HG03378 (cell line): ENCODE measurements around the gene WIZ.

Experiments
- ATAC-seq: cut with Tn5 transposase; IDR thresholded peaks from one replicate; pipeline ENCODE4 v1.9.1; 2021; ENCODE audit warnings: mild to moderate bottlenecking, moderate library complexity; ENCODE audit not compliant: unreplicated experiment

WIZ gene

GRCh38 chr19:15445807-15446376 is 3.9 kb downstream of the WIZ start:
- no peak for ATAC-seq

GRCh38 chr19:15445227-15445605 is 4.5 kb downstream of the WIZ start:
- ATAC-seq: no peak

- ATAC-seq: no peak
Measured at GRCh38 chr19:15444505-15445226, 5.1 kb downstream of the WIZ start.

GRCh38 chr19:15443838-15444237 is 5.9 kb downstream of the WIZ start:
- no peak for ATAC-seq

- ATAC-seq: no peak
Measured at GRCh38 chr19:15443325-15443724, 6.4 kb downstream of the WIZ start.

GRCh38 chr19:15442142-15442920 is 7.4 kb downstream of the WIZ start:
- ATAC-seq: no peak

GRCh38 chr19:15441317-15441716 is 8.4 kb downstream of the WIZ start:
- no peak for ATAC-seq

GRCh38 chr19:15439821-15440641 is 9.7 kb downstream of the WIZ start:
- no peak for ATAC-seq

- no peak for ATAC-seq
Measured at GRCh38 chr19:15439078-15439799, 10.5 kb downstream of the WIZ start.

- no peak for ATAC-seq
Measured at GRCh38 chr19:15438577-15438976, 11.2 kb downstream of the WIZ start.

- ATAC-seq: no peak
Measured at GRCh38 chr19:15438124-15438496, 11.6 kb downstream of the WIZ start.

- no peak for ATAC-seq
Measured at GRCh38 chr19:15437355-15438123, 12.2 kb downstream of the WIZ start.

GRCh38 chr19:15436826-15437110 is 13.0 kb downstream of the WIZ start:
- ATAC-seq: no peak

- ATAC-seq: no peak
Measured at GRCh38 chr19:15436012-15436825, 13.5 kb downstream of the WIZ start.

- ATAC-seq: peak; percentile 13
Measured at GRCh38 chr19:15433519-15434069, 16.2 kb downstream of the WIZ start.

GRCh38 chr19:15432629-15433518 is 16.9 kb downstream of the WIZ start:
- peak; percentile 42 for ATAC-seq

GRCh38 chr19:15432018-15432494 is 17.7 kb downstream of the WIZ start:
- no peak for ATAC-seq
